HG02571 (cell line): ENCODE results near the gene SIX3.

ENCODE experiments used
- ATAC-seq: cut with Tn5 transposase; IDR thresholded peaks from one replicate; pipeline ENCODE4 v1.9.1; 2021; ENCODE audit warnings: mild to moderate bottlenecking, moderate library complexity; ENCODE audit not compliant: unreplicated experiment

Gene SIX3

GRCh38 chr2:44941551-44942234 is at the start of gene SIX3:
Gene SIX3 (plus strand): TSS chr2:44941702. CDS start chr2:44942105, 403 bp downstream.
- ATAC-seq = no peak

GRCh38 chr2:44894058-44894457 is 47.4 kb upstream of the SIX3 start:
- no peak for ATAC-seq

- ATAC-seq = no peak
These were observed 46.4 kb upstream of the SIX3 start for GRCh38 chr2:44895061-44895460.

- no peak for ATAC-seq
These were observed 44.1 kb upstream of the SIX3 start for GRCh38 chr2:44897406-44897805.

GRCh38 chr2:44902217-44903137 is 39.0 kb upstream of the SIX3 start:
- ATAC-seq = no peak

- no peak for ATAC-seq
These were observed 36.9 kb upstream of the SIX3 start for GRCh38 chr2:44904578-44904977.

- ATAC-seq = no peak
These were observed 34.5 kb upstream of the SIX3 start for GRCh38 chr2:44906972-44907371.

GRCh38 chr2:44909831-44910230 is 31.7 kb upstream of the SIX3 start:
- ATAC-seq = no peak

GRCh38 chr2:44912660-44913059 is 28.8 kb upstream of the SIX3 start:
- ATAC-seq = no peak

- ATAC-seq = no peak
These were observed 25.2 kb upstream of the SIX3 start for GRCh38 chr2:44916291-44916690.

GRCh38 chr2:44918095-44918775 is 23.3 kb upstream of the SIX3 start:
- no peak for ATAC-seq

GRCh38 chr2:44920751-44921150 is 20.8 kb upstream of the SIX3 start:
- no peak for ATAC-seq

- ATAC-seq = no peak
These were observed 18.7 kb upstream of the SIX3 start for GRCh38 chr2:44922776-44923175.

- ATAC-seq = no peak
These were observed 15.9 kb upstream of the SIX3 start for GRCh38 chr2:44925561-44926136.

- ATAC-seq = no peak
These were observed 14.5 kb upstream of the SIX3 start for GRCh38 chr2:44926957-44927356.

GRCh38 chr2:44927985-44928482 is 13.5 kb upstream of the SIX3 start:
- ATAC-seq = no peak

GRCh38 chr2:44928483-44929158 is 12.9 kb upstream of the SIX3 start:
- ATAC-seq = no peak

GRCh38 chr2:44929159-44929734 is 12.3 kb upstream of the SIX3 start:
- ATAC-seq = no peak

GRCh38 chr2:44929735-44930273 is 11.7 kb upstream of the SIX3 start:
- ATAC-seq = no peak
